GM23338 (cell line): ENCODE results near the gene CROCC2.

Experiments used
- CREB1 ChIP-seq: fragments of 250-450 bp; sonication (Bioruptor Pico); IDR thresholded peaks from 2 replicates; pipeline ENCODE4 v1.5.0; 2020; ENCODE audit warnings: low read depth, mild to moderate bottlenecking, moderate library complexity
- EZH2 ChIP-seq: fragments of 200-600 bp; sonication (generic); IDR thresholded peaks from one replicate; pipeline ENCODE4 v1.8.0; 2017; ENCODE audit warnings: antibody characterized with exemption, mild to moderate bottlenecking, low read depth; ENCODE audit not compliant: unreplicated experiment
- EZH2phosphoT487 ChIP-seq: fragments of 200-600 bp; sonication (generic); IDR thresholded peaks from one replicate; pipeline ENCODE4 v1.8.1; 2018; ENCODE audit warnings: antibody characterized with exemption; ENCODE audit not compliant: unreplicated experiment
- JUNB ChIP-seq: IDR thresholded peaks from one replicate; pipeline ENCODE4 v1.6.1; 2016; ENCODE audit warnings: antibody characterized with exemption; ENCODE audit not compliant: unreplicated experiment
- POLR2AphosphoS5 ChIP-seq: IDR thresholded peaks from 2 replicates; pipeline ENCODE4 v1.6.1; 2016; ENCODE audit warnings: antibody characterized with exemption, low read depth
- TF ChIP-seq, protein P1 (sequence below), 2 experiments: fragments of 200-600 bp in 1 of 2; sonication (generic) in 1 of 2; conservative IDR thresholded peaks; 2 replicates each; pipeline versions ENCODE4 v1.5.1 to v1.6.1; 2016 to 2017; ENCODE audit warnings: antibody characterized with exemption in 2 of 2, low read depth in 2 of 2, mild to moderate bottlenecking in 2 of 2, moderate library complexity in 1 of 2
- TF ChIP-seq, protein P2 (sequence below): IDR thresholded peaks from one replicate; pipeline ENCODE4 v1.6.1; 2018; ENCODE audit warnings: antibody characterized with exemption; ENCODE audit not compliant: unreplicated experiment
- TF ChIP-seq, protein P3 (sequence below): IDR thresholded peaks from 2 replicates; pipeline ENCODE4 v1.6.1; 2016; ENCODE audit warnings: antibody characterized with exemption

DNA sequence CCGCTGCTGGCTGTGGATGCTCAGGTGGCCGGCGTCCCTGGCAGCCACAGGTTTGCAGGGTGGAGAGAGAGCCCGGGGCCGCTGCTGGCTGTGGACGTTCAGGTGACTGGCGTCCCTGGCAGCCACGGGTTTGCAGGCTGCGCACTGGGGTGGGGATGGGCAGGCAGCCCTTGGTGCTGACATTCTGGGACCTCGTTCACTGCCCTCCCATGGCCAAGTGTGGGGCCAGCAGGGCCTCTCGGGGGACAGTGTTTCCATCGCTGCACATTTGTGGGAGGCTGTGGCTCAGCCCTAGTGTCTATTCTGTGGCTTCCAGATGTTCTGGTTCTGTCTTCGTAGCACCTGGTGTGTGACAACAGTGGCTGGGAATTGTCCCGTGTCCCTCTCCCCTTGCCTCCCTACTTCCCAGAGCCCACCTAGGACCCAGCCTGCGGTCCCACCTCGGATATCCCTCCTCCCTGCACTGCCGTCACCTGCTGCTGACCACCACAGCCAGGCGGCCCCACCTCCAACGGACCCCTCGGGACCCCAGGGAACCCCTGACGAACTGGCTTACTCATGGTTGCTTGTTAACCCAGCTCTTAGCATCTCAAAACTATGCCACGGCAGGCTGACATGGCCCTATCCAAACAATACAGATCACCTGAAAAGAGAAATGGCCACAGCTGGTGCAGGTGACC lies 915 bp downstream of the CROCC2 start:
- TF ChIP-seq, protein P1, sequence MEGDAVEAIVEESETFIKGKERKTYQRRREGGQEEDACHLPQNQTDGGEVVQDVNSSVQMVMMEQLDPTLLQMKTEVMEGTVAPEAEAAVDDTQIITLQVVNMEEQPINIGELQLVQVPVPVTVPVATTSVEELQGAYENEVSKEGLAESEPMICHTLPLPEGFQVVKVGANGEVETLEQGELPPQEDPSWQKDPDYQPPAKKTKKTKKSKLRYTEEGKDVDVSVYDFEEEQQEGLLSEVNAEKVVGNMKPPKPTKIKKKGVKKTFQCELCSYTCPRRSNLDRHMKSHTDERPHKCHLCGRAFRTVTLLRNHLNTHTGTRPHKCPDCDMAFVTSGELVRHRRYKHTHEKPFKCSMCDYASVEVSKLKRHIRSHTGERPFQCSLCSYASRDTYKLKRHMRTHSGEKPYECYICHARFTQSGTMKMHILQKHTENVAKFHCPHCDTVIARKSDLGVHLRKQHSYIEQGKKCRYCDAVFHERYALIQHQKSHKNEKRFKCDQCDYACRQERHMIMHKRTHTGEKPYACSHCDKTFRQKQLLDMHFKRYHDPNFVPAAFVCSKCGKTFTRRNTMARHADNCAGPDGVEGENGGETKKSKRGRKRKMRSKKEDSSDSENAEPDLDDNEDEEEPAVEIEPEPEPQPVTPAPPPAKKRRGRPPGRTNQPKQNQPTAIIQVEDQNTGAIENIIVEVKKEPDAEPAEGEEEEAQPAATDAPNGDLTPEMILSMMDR (conservative IDR thresholded peaks at IDR 0.05; ENCODE audit: low read depth in 2 of 2), result no peak
- TF ChIP-seq JUNB (no peak), CREB1 (no peak), EZH2 (no peak), EZH2phosphoT487 (no peak), POLR2AphosphoS5 (no peak)
- TF ChIP-seq, protein P2, sequence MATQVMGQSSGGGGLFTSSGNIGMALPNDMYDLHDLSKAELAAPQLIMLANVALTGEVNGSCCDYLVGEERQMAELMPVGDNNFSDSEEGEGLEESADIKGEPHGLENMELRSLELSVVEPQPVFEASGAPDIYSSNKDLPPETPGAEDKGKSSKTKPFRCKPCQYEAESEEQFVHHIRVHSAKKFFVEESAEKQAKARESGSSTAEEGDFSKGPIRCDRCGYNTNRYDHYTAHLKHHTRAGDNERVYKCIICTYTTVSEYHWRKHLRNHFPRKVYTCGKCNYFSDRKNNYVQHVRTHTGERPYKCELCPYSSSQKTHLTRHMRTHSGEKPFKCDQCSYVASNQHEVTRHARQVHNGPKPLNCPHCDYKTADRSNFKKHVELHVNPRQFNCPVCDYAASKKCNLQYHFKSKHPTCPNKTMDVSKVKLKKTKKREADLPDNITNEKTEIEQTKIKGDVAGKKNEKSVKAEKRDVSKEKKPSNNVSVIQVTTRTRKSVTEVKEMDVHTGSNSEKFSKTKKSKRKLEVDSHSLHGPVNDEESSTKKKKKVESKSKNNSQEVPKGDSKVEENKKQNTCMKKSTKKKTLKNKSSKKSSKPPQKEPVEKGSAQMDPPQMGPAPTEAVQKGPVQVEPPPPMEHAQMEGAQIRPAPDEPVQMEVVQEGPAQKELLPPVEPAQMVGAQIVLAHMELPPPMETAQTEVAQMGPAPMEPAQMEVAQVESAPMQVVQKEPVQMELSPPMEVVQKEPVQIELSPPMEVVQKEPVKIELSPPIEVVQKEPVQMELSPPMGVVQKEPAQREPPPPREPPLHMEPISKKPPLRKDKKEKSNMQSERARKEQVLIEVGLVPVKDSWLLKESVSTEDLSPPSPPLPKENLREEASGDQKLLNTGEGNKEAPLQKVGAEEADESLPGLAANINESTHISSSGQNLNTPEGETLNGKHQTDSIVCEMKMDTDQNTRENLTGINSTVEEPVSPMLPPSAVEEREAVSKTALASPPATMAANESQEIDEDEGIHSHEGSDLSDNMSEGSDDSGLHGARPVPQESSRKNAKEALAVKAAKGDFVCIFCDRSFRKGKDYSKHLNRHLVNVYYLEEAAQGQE, result no peak
- TF ChIP-seq, protein P3, sequence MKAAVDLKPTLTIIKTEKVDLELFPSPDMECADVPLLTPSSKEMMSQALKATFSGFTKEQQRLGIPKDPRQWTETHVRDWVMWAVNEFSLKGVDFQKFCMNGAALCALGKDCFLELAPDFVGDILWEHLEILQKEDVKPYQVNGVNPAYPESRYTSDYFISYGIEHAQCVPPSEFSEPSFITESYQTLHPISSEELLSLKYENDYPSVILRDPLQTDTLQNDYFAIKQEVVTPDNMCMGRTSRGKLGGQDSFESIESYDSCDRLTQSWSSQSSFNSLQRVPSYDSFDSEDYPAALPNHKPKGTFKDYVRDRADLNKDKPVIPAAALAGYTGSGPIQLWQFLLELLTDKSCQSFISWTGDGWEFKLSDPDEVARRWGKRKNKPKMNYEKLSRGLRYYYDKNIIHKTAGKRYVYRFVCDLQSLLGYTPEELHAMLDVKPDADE, result no peak
